Measurements from ENCODE around the gene H2BK1. TPM values are rescaled to one million over a fixed set of nuclear protein-coding genes. Genes with fewer than 3 reads are reported as not detected.

Gene H2BK1
- total RNA-seq, 1 donor = not detected

- no peak for DNase-seq (ENCODE audit: low read depth)
- H3K4me3 ChIP-seq (ENCODE audit: low read depth, low read length) = no peak overlapping the region
- peak; percentile 5 for TF ChIP-seq CTCF (IDR thresholded peaks at IDR 0.05; ENCODE audit: insufficient read depth, low read depth, low read length)
Measured at GRCh38 chr7:151204383-151205032, 5.8 kb downstream of the H2BK1 start.

- no peak for TF ChIP-seq CTCF (IDR thresholded peaks at IDR 0.05; ENCODE audit: insufficient read depth, low read depth, low read length)
- no peak for DNase-seq (ENCODE audit: low read depth)
- H3K4me3 ChIP-seq (ENCODE audit: low read depth, low read length) = no peak overlapping the region
Measured at GRCh38 chr7:151202836-151203235, 7.5 kb downstream of the H2BK1 start.

GRCh38 chr7:151201751-151202150 is 8.5 kb downstream of the H2BK1 start:
- H3K4me3 ChIP-seq (ENCODE audit: low read depth, low read length) = no peak overlapping the region
- DNase-seq (ENCODE audit: low read depth) = no peak
- TF ChIP-seq CTCF (IDR thresholded peaks at IDR 0.05; ENCODE audit: insufficient read depth, low read depth, low read length) = no peak

GRCh38 chr7:151201344-151201743 is 8.9 kb downstream of the H2BK1 start:
- TF ChIP-seq CTCF (IDR thresholded peaks at IDR 0.05; ENCODE audit: insufficient read depth, low read depth, low read length) = no peak
- no peak overlapping the region for H3K4me3 ChIP-seq (ENCODE audit: low read depth, low read length)
- DNase-seq (ENCODE audit: low read depth) = no peak

GRCh38 chr7:151198945-151199848 is 11.1 kb downstream of the H2BK1 start:
- no peak for TF ChIP-seq CTCF (IDR thresholded peaks at IDR 0.05; ENCODE audit: insufficient read depth, low read depth, low read length)
- no peak for DNase-seq (ENCODE audit: low read depth)
- H3K4me3 ChIP-seq (ENCODE audit: low read depth, low read length) = no peak overlapping the region

GRCh38 chr7:151197932-151198331 is 12.4 kb downstream of the H2BK1 start:
- no peak for DNase-seq (ENCODE audit: low read depth)
- TF ChIP-seq CTCF (IDR thresholded peaks at IDR 0.05; ENCODE audit: insufficient read depth, low read depth, low read length) = no peak
- no peak overlapping the region for H3K4me3 ChIP-seq (ENCODE audit: low read depth, low read length)
